Smooth muscle cell (in vitro differentiated cells): ENCODE data around the gene SEC16A. TPM values are rescaled to one million over a fixed set of nuclear protein-coding genes. Genes with fewer than 3 reads are reported as not detected.

Experiments used
- DNase-seq: peaks from one replicate; lab custom pipeline; 2025; ENCODE audit not compliant: unreplicated experiment; lab: John Stamatoyannopoulos, UW
- H2AFZ ChIP-seq: fragments of 200-600 bp; sonication (generic); 2 replicates; pipeline ENCODE4 v1.6.0; 2016; ENCODE audit warnings: antibody characterized with exemption, low read depth, mild to moderate bottlenecking
- H3F3A ChIP-seq: fragments of 200-600 bp; sonication (generic); 2 replicates; pipeline ENCODE4 v1.6.0; 2017; ENCODE audit warnings: antibody characterized with exemption, low read depth
- H3K27ac ChIP-seq: fragments of 200-600 bp; sonication (generic); 2 replicates; pipeline ENCODE4 v1.5.1; 2016; ENCODE audit warnings: low read depth, mild to moderate bottlenecking
- H3K27me3 ChIP-seq: fragments of 200-600 bp; sonication (generic); 2 replicates; pipeline ENCODE4 v1.6.1; 2016; ENCODE audit warnings: low read depth, mild to moderate bottlenecking
- H3K36me3 ChIP-seq: fragments of 200-600 bp; sonication (generic); 2 replicates; pipeline ENCODE4 v1.5.1; 2016; ENCODE audit warnings: low read depth
- H3K4me1 ChIP-seq: fragments of 200-600 bp; sonication (generic); 2 replicates; pipeline ENCODE4 v1.5.1; 2016; ENCODE audit warnings: low read depth
- H3K4me2 ChIP-seq: fragments of 200-600 bp; sonication (generic); 2 replicates; pipeline ENCODE4 v1.6.0; 2016; ENCODE audit warnings: mild to moderate bottlenecking
- H3K4me3 ChIP-seq: fragments of 200-600 bp; sonication (generic); 2 replicates; pipeline ENCODE4 v1.5.1; 2016; ENCODE audit warnings: mild to moderate bottlenecking
- H3K79me2 ChIP-seq: fragments of 200-600 bp; sonication (generic); 2 replicates; pipeline ENCODE4 v1.6.0; 2016; ENCODE audit warnings: low read depth, mild to moderate bottlenecking
- H3K9ac ChIP-seq: fragments of 200-600 bp; sonication (generic); 2 replicates; pipeline ENCODE4 v1.6.0; 2016; ENCODE audit warnings: low read depth
- H3K9me3 ChIP-seq: fragments of 200-600 bp; sonication (generic); replicated peaks from 2 replicates; pipeline ENCODE4 v1.5.1; 2016; ENCODE audit warnings: low read depth
- H4K20me1 ChIP-seq: fragments of 200-600 bp; sonication (generic); 2 replicates; pipeline ENCODE4 v1.6.0; 2016; ENCODE audit warnings: low read depth
- CTCF ChIP-seq: fragments of 200-600 bp; sonication (generic); IDR thresholded peaks from 2 replicates; pipeline ENCODE4 v1.5.1; 2017; ENCODE audit warnings: borderline replicate concordance, mild to moderate bottlenecking, antibody characterized with exemption; ENCODE audit not compliant: insufficient read depth, poor library complexity, severe bottlenecking
- WGBS: methylation state at CpG from one replicate; pipeline ENCODE4 v1.1.7; 2016; ENCODE audit warnings: low lambda C conversion rate; 5-methylcytosine and 5-hydroxymethylcytosine counted together
- polyA plus RNA-seq: library from polyadenylated mRNA; unstranded; fragments of >200 nt; fragmentation: Nextera tagmentation; extraction: Ambion mirVana; gene quantifications from 2 replicates; pipeline ENCODE4 v1.2.1, GENCODE V29; 2016
- total RNA-seq: library from RNA; depleted of rRNA; stranded (reverse); fragments of >200 nt; gene quantifications from 2 replicates; pipeline ENCODE4 v1.2.3, GENCODE V29; 2014

Gene SEC16A
- total and polyA plus RNA-seq, 2 experiments from 2014 or later: 45.7 to 56.8 TPM

GRCh38 chr9:136444102-136444501 is 38.7 kb downstream of the SEC16A start:
- H3K27ac ChIP-seq: no peak overlapping the region
- WGBS: 98% methylated on average over 20 of the region's 20 CpGs
- DNase-seq: no peak
- peaks cover 30% of the 10 kb centered on the region for H3F3A ChIP-seq
- H3K9me3 ChIP-seq: no peaks in the 10 kb centered on the region
- H4K20me1 ChIP-seq: peaks cover 87% of the 10 kb centered on the region
- no peak overlapping the region for H3K4me2 ChIP-seq
- H3K27me3 ChIP-seq: no peaks in the 10 kb centered on the region
- no peaks in the 10 kb centered on the region for H3K36me3 ChIP-seq
- H3K4me3 ChIP-seq: no peak overlapping the region
- no peaks in the 10 kb centered on the region for H3K4me1 ChIP-seq
- H3K9ac ChIP-seq: no peak overlapping the region
- TF ChIP-seq CTCF: no peak
- H2AFZ ChIP-seq: no peak overlapping the region
- H3K79me2 ChIP-seq: peaks cover 4% of the 10 kb centered on the region

- no peaks in the 10 kb centered on the region for H3K36me3 ChIP-seq
- H3K79me2 ChIP-seq: peaks cover 8% of the 10 kb centered on the region
- no peaks in the 10 kb centered on the region for H3K4me1 ChIP-seq
- no peak overlapping the region for H2AFZ ChIP-seq
- no peak for TF ChIP-seq CTCF
- no peak for DNase-seq
- 97% methylated on average over 7 of the region's 7 CpGs for WGBS
- H3K27ac ChIP-seq: no peak overlapping the region
- no peak overlapping the region for H3K4me3 ChIP-seq
- peaks cover 87% of the 10 kb centered on the region for H4K20me1 ChIP-seq
- no peaks in the 10 kb centered on the region for H3K27me3 ChIP-seq
- no peak overlapping the region for H3K4me2 ChIP-seq
- H3K9ac ChIP-seq: no peak overlapping the region
- peaks cover 30% of the 10 kb centered on the region for H3F3A ChIP-seq
- no peaks in the 10 kb centered on the region for H3K9me3 ChIP-seq
Measured at GRCh38 chr9:136443687-136444086, 39.2 kb downstream of the SEC16A start.

- Histone ChIP-seq H3K27ac (no peak overlapping the region), H3K4me2 (no peak overlapping the region), H3K27me3 (no peaks in the 10 kb centered on the region), H3K79me2 (peaks cover 14% of the 10 kb centered on the region), H3K9me3 (no peaks in the 10 kb centered on the region), H2AFZ (no peak overlapping the region), H4K20me1 (peaks cover 90% of the 10 kb centered on the region), H3K4me1 (peaks cover 4% of the 10 kb centered on the region), H3K36me3 (no peaks in the 10 kb centered on the region), H3K9ac (no peak overlapping the region), H3F3A (peaks cover 30% of the 10 kb centered on the region), H3K4me3 (no peak overlapping the region)
- TF ChIP-seq CTCF: no peak
- no peak for DNase-seq
- WGBS: 96% methylated on average over 15 of the region's 15 CpGs
Measured at GRCh38 chr9:136443087-136443486, 39.8 kb downstream of the SEC16A start.

- H2AFZ ChIP-seq: no peak overlapping the region
- no peak overlapping the region for H3K27ac ChIP-seq
- TF ChIP-seq CTCF: no peak
- no peak overlapping the region for H3K4me3 ChIP-seq
- peaks cover 7% of the 10 kb centered on the region for H3K4me1 ChIP-seq
- H3K9me3 ChIP-seq: no peaks in the 10 kb centered on the region
- H4K20me1 ChIP-seq: peaks cover 90% of the 10 kb centered on the region
- WGBS: 94% methylated on average over 5 of the region's 5 CpGs
- peaks cover 22% of the 10 kb centered on the region for H3K79me2 ChIP-seq
- H3K9ac ChIP-seq: no peak overlapping the region
- DNase-seq: no peak
- H3K4me2 ChIP-seq: no peak overlapping the region
- H3F3A ChIP-seq: peaks cover 30% of the 10 kb centered on the region
- H3K27me3 ChIP-seq: no peaks in the 10 kb centered on the region
- no peaks in the 10 kb centered on the region for H3K36me3 ChIP-seq
Measured at GRCh38 chr9:136442265-136442664, 40.6 kb downstream of the SEC16A start.
